ENCODE measurements around the gene SUSD3.

SUSD3 gene

DNA sequence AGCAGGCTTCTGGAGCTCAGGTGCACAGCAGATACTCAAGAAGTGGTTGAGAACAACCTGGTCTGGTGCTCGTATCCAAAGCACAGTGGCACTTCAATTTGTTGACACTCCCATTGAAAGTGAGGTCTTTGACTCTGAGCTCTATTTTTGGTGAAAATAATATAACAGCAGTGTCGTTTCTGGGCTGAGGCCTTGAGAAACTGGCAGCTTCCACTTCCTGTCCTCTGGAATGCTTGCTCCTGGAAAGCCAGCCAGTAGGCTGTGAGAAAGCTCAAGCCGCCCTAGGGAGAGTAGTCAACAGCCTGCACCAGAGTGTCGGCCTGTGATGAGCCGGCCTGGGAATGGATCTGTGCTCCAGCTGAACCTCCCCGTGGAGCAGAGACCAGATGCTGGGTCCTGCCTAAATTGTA is 6.8 kb upstream of the SUSD3 start:
- in situ Hi-C loops (cut with HindIII; ENCODE audit: low sequenced_read_pairs) = no loop called here

- in situ Hi-C loops (cut with HindIII; ENCODE audit: low sequenced_read_pairs) = no loop called here
These were observed 5.5 kb upstream of the SUSD3 start for GRCh38 chr9:93052791-93053540.

DNA sequence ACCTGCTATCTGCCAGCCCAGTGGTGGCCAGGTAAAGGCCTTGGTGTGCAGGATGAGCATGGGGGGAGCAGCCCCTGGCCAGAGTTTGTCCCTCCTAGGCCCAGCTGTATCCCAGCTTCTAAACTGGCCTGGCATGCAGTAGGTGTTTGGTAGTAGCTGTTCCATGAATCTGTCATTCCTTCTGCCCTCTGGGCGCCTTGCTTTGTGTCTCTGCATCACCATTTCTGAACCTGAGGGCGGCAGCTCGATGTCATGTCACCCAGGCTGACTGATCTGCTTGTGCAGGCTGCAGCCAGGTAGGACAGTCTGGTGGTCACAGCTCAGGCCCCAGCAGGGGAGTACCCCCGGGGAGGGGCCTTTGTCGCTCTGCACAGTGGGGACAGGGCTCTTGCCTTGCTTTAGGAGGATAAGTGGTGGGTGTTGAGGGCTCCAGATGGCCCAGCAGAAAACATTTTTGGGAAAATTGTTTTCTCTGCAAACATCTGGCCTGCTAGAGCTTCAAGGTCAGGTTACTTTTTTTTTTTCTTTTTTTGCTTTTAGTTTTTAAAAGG is 4.6 kb upstream of the SUSD3 start:
- in situ Hi-C loops (cut with HindIII; ENCODE audit: low sequenced_read_pairs) = no loop called here

DNA sequence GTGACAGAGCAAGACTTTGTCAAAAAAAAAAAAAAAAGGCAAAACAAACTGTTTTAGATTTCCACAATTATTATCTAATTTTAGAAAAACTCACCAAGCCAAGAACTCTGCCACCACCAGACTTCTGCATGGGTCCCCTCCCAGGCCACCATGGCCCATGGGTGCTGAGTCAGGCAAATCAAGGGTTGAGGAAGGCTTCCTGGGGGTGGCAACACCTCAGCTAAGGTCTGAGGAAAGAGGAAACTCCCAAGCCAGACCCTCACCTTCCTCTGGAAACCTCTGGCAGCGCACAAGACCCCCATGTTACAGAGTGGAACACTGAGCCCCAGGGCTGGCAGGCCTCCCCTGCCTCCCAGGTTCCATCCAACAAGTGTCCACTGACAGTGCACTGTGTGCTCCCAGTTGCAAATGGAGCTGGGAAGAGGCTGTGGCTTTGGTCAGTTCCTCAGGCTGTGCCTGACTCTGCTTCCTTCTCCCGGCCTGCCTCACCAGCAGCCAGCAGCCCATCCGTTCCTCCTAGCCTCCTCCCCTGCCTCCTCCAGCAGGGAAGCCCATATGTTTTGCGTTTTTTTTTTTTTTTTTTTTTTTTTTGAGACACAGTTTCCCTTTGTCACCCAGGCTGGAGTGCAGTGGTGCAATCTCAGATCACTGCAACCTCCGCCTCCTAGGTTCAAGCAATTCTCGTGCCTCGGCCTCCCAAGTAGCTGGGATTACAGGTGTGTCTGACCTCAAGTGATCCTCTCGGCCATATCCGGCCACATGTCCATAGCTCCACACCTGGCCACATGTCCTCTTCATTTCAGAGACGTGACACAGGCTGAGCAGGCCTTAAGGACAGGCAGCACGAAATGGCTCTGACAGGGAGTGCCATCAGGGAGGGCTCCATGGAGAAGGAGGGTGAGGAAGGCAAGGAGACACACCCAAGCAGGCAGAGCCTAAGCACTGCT is 3.5 kb upstream of the SUSD3 start:
- in situ Hi-C loops (cut with HindIII; ENCODE audit: low sequenced_read_pairs) = no loop called here

GRCh38 chr9:93057042-93057702 is 1.3 kb upstream of the SUSD3 start:
- in situ Hi-C loops (cut with HindIII; ENCODE audit: low sequenced_read_pairs) = no loop called here

GRCh38 chr9:93057703-93058354 is 672 bp upstream of the SUSD3 start:
- in situ Hi-C loops (cut with HindIII; ENCODE audit: low sequenced_read_pairs) = no loop called here

GRCh38 chr9:93059011-93059714 is 662 bp downstream of the SUSD3 start:
- in situ Hi-C loops (cut with HindIII; ENCODE audit: low sequenced_read_pairs) = no loop called here

DNA sequence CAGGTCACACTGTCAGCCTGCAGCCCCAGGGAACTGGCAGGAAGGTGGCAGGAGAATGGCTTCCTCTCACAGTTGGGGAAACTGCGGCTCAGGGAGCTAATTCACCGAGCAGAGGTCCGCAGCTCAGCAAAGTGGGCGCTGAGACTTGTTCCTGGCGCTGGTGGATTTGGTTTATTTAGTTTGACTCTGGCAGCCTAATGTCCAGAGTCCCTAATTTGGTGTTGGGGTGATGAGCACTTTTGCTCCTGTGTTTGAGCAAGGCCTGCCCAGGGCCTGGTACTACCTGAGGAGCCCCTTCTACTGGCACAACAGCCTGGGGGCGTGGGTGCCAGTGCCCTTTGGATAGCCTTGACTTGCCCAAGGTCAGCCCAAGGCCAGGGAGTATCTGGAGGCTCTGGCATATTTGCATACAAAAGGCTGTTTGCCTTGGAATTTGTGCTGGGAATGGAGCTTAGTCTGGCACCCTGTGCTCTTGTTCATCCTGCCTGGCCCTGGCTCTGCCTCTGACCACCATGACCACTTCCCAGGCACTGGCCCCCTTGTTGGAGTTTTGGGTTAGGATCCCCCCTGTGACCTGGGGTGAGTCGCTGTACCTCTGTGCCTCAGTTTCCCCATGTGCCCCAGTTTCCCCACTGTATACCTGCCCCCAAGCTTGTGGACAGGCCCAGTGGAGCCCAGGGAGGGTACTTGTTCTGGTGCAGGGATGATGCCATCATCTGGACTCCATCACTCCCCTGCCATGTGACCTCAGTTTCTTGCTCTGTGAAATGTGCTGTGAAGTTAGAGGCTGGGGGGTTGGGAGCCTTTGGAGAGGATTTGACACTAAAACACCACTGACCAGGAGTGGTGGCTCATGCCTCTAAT is 1.4 kb downstream of the SUSD3 start:
- in situ Hi-C loops (cut with HindIII; ENCODE audit: low sequenced_read_pairs) = no loop called here

GRCh38 chr9:93060746-93061259 is 2.3 kb downstream of the SUSD3 start:
- in situ Hi-C loops (cut with HindIII; ENCODE audit: low sequenced_read_pairs) = no loop called here

- in situ Hi-C loops (cut with HindIII; ENCODE audit: low sequenced_read_pairs) = no loop called here
These were observed 2.8 kb downstream of the SUSD3 start for GRCh38 chr9:93061260-93061751.

- in situ Hi-C loops (cut with HindIII; ENCODE audit: low sequenced_read_pairs) = no loop called here
These were observed 3.6 kb downstream of the SUSD3 start for GRCh38 chr9:93061791-93062763.

GRCh38 chr9:93064392-93065134 is 6.1 kb downstream of the SUSD3 start:
- in situ Hi-C loops (cut with HindIII; ENCODE audit: low sequenced_read_pairs) = no loop called here

- in situ Hi-C loops (cut with HindIII; ENCODE audit: low sequenced_read_pairs) = no loop called here
These were observed 6.7 kb downstream of the SUSD3 start for GRCh38 chr9:93065135-93065720.

- in situ Hi-C loops (cut with HindIII; ENCODE audit: low sequenced_read_pairs) = no loop called here
These were observed 8.6 kb downstream of the SUSD3 start for GRCh38 chr9:93066978-93067603.

DNA sequence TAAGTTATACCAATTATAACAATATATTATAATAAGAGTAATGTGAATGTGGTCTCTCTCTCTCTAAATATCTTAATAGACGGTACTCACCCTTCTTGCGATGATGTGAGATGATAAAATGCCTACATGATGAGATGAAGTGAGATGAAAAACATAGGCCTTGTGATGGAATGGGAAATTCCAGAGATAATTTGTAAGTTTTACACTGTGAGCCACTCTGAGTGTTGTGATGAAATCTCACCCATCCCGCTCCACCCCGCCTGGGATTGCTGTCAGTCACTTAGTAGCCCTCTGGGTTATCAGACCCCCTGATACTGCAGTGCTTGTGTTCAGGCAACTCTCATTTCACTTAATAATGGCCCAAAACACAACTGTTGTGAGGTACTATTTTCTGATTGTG is 10.5 kb downstream of the SUSD3 start:
- in situ Hi-C loops (cut with HindIII; ENCODE audit: low sequenced_read_pairs) = no loop called here

GRCh38 chr9:93071464-93071863 is 13.0 kb downstream of the SUSD3 start:
- in situ Hi-C loops (cut with HindIII; ENCODE audit: low sequenced_read_pairs) = no loop called here

Data from endothelial cell of hepatic sinusoid (primary cell).